GM10248 (cell line): ENCODE measurements around the gene CRMP1.

ENCODE experiments used
- CTCF ChIA-PET: fragments of 300-600 bp; sonication (Branson Sonifier 250); formaldehyde crosslinking; extraction: SDS; loops from one replicate; lab custom pipeline; 2021; ENCODE audit warnings: antibody characterized with exemption; lab: Yijun Ruan, JAX
- POLR2A ChIA-PET: fragments of 350-650 bp; sonication (Branson Sonifier 250); formaldehyde crosslinking; extraction: SDS; loops from one replicate; lab custom pipeline; 2020; ENCODE audit warnings: antibody characterized with exemption; lab: Yijun Ruan, JAX
- DNase-seq: peaks from one replicate; pipeline ENCODE4 v3.0.0; 2012; ENCODE audit errors: extremely low spot score
- CTCF ChIP-seq: IDR thresholded peaks from 2 replicates; pipeline ENCODE4 v1.5.1; 2012; ENCODE audit warnings: mild to moderate bottlenecking, low read depth; ENCODE audit errors: extremely low read depth, missing control alignments, control extremely low read depth

The CRMP1 gene

DNA sequence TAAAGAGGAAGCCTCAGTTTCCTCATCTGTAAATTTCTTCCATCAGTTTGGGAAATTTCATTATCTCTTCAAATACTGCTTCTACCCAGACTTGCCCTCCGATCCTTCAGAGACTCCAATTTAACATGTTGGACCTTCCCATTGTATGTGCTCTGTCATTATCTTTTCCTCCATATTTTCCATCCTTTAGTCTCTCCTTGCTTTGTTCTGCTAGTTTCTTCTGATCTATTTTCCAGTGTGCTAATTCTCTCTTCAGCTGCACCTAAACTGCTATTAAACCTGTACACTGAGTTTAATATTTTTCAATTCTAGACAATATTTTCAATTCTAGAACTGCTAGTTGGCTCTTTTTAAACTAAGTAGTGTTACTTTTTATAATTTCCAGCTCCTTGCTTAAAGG, 116.4 kb downstream of the CRMP1 start:
- ChIA-PET CTCF (no interaction called here), POLR2A (no interaction called here)
- TF ChIP-seq CTCF: no peak

GRCh38 chr4:5774416-5775036, 118.4 kb downstream of the CRMP1 start:
- POLR2A ChIA-PET: no interaction called here
- no peak for TF ChIP-seq CTCF
- no peak for DNase-seq
- CTCF ChIA-PET: no interaction called here

More for the DNA sequence above, 116.4 kb downstream of the CRMP1 start:
- DNase-seq: no peak

DNA sequence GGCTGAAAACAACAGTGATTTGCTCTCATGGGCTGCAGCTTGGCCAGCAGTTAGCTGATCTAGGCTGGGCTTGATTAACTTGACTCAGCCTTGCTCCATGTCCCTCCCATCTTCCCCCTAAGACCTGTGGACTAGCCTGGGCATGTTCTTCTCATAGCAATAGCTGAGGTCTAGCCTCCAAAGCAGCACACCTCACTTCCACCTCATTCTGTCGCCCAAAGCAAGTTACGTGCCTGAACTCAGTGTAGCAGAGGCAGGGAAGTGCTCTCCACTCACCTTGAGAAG, 119.7 kb downstream of the CRMP1 start:
- no peak for TF ChIP-seq CTCF
- ChIA-PET CTCF (interaction anchor here (1.2 kb wide), 1 partner anchor 22 kb away, joined by 3 read pairs; no protein-coding TSS in a partner anchor), POLR2A (no interaction called here)
- DNase-seq: no peak

- POLR2A ChIA-PET: no interaction called here
- CTCF ChIA-PET: interaction anchor here (1.2 kb wide), 1 partner anchor 22 kb away, joined by 3 read pairs; no protein-coding TSS in a partner anchor
- no peak for TF ChIP-seq CTCF
- no peak for DNase-seq
These were observed 120.2 kb downstream of the CRMP1 start for GRCh38 chr4:5772528-5773270.
